Measurements from ENCODE around the gene ARHGAP26. TPM values are rescaled to one million over a fixed set of nuclear protein-coding genes. Genes with fewer than 3 reads are reported as not detected.

ARHGAP26 gene
- total and polyA plus RNA-seq, 4 donors, result 5.4 to 52.3 (median 30.4) TPM

DNA sequence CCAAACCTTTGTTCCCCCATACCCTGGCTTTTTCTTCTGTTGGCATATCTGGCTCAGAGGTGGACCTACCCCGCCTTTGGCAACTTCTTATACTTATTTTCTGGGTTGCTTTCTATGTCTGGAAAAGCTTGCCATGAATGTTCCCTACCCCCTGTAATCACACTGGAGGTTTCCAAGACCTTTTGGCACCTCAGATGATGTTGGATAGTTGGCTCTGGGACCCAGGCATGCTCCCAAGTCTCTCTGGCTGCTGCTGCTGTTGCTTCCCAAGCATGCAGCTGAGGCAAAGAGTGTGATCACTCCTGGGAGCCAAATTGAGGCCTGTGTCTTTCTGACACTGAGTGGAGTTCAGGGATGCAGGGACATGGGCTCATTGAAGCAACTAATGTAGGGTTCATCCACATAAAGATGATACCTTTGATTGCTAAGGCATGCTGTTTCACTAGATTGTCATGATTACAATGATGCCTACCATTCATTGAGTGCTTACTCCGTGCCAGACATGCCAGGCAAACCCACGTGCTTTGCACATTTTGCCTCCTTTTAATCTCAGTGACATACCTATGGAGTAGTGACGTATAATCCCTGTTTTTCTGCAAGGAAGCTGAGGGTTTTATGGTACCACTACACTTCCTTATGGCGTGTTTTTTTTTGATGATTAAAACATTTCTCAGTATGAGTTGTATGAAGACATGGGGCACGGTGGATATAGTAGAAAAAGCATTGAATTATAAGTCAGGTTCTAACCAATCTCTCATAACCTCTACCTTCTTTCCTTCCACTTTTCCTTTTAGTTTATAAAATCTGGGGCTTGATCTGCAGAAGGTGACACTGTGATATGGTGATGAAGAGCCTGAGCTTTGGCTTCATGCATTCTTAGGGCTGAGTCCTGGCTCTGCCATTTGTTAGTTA is 73.1 kb downstream of the ARHGAP26 start:
- TF ChIP-seq, protein P1, sequence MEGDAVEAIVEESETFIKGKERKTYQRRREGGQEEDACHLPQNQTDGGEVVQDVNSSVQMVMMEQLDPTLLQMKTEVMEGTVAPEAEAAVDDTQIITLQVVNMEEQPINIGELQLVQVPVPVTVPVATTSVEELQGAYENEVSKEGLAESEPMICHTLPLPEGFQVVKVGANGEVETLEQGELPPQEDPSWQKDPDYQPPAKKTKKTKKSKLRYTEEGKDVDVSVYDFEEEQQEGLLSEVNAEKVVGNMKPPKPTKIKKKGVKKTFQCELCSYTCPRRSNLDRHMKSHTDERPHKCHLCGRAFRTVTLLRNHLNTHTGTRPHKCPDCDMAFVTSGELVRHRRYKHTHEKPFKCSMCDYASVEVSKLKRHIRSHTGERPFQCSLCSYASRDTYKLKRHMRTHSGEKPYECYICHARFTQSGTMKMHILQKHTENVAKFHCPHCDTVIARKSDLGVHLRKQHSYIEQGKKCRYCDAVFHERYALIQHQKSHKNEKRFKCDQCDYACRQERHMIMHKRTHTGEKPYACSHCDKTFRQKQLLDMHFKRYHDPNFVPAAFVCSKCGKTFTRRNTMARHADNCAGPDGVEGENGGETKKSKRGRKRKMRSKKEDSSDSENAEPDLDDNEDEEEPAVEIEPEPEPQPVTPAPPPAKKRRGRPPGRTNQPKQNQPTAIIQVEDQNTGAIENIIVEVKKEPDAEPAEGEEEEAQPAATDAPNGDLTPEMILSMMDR (IDR thresholded peaks at IDR 0.05; ENCODE audit: control extremely low read depth, extremely low read depth), result no peak
- 80 to 86% methylated on average over 6 of the region's 6 CpGs for WGBS, 2 donors
- H3K27me3 ChIP-seq (ENCODE audit: control insufficient read depth in 3 of 3, insufficient read depth in 3 of 3, low read length in 2 of 3), result no peaks in the 10 kb centered on the region
- no peaks in the 10 kb centered on the region for H3K36me3 ChIP-seq (ENCODE audit: control insufficient read depth in 4 of 4, insufficient read depth in 4 of 4, low read length in 4 of 4)
- H3K9ac ChIP-seq (ENCODE audit: insufficient read depth in 1 of 2, low read length in 2 of 2), result no peak overlapping the region
- no peak for ATAC-seq (ENCODE audit: insufficient read depth, low FRiP score)
- DNase-seq, result no peak
- H3K4me1 ChIP-seq (ENCODE audit: control insufficient read depth in 5 of 5, insufficient read depth in 5 of 5, low read length in 5 of 5), result peaks cover 0 to 36% (median 11%) of the 10 kb centered on the region in 5 donors
- H3K27ac ChIP-seq (ENCODE audit: low read depth in 1 of 2, low read length in 1 of 2), result no peak overlapping the region
- H3K9me3 ChIP-seq (ENCODE audit: control insufficient read depth in 4 of 4, insufficient read depth in 3 of 4, low read length in 3 of 4), result no peaks in the 10 kb centered on the region
- H3K4me3 ChIP-seq, result no peak overlapping the region

DNA sequence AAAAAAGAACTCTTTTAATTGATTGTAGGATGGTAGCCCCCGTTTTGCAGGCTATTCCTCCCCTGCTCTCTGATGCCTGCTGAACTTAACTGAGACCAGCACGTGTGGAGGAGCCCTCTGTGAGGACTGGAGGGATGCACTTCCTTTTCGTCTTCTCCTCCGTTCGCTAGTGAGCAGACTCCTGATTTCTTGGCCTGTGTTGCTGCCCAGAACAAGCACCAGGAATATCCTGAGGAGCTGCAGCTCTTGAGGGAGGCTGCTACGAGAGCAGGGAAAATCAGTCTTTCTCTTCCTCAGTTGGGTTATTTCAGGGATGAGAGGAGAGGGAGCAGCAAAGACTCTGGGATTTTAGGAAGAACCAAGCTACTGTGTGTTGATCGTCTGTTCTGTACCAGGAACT is 74.7 kb downstream of the ARHGAP26 start:
- Histone ChIP-seq H3K9ac (ENCODE audit: insufficient read depth in 1 of 2, low read length in 2 of 2) (no peak overlapping the region), H3K27ac (ENCODE audit: low read depth in 1 of 2, low read length in 1 of 2) (peak overlapping the region; percentile 55 to 80), H3K4me1 (ENCODE audit: control insufficient read depth in 5 of 5, insufficient read depth in 5 of 5, low read length in 5 of 5) (peaks cover 0 to 32% (median 11%) of the 10 kb centered on the region in 5 donors), H3K36me3 (ENCODE audit: control insufficient read depth in 4 of 4, insufficient read depth in 4 of 4, low read length in 4 of 4) (no peaks in the 10 kb centered on the region), H3K4me3 (no peak overlapping the region), H3K27me3 (ENCODE audit: control insufficient read depth in 3 of 3, insufficient read depth in 3 of 3, low read length in 2 of 3) (no peaks in the 10 kb centered on the region), H3K9me3 (ENCODE audit: control insufficient read depth in 4 of 4, insufficient read depth in 3 of 4, low read length in 3 of 4) (no peaks in the 10 kb centered on the region)
- TF ChIP-seq, protein P1 (IDR thresholded peaks at IDR 0.05; ENCODE audit: control extremely low read depth, extremely low read depth), result no peak
- DNase-seq, result no peak
- WGBS, 2 donors, result 56 to 60% methylated on average over 7 of the region's 7 CpGs
- no peak for ATAC-seq (ENCODE audit: insufficient read depth, low FRiP score)

DNA sequence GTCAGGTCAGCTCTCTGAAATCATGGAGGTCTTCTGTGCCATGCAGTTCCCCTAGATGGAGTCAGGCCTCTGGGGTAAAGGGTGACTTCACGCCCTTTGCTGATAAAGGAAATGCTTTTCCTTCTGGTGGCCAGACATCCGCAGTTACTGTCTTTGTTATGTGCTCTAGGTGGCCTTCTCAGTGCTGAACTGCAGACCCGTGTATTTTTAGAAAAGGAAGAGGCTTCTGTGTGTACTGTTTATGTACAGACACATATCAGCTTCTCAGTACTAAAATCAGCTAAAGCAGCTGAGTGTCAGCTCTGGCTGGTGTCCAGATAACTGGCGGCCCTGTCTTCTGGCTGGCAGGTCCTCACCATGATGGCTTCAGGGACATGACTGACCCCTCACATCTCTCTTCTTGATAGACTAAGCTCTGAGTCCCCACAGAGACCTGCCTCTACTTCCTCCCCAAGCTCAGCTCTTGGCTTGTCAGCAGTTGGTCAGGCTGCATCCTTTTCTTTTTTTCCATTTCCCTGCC is 75.3 kb downstream of the ARHGAP26 start:
- no peaks in the 10 kb centered on the region for H3K9me3 ChIP-seq (ENCODE audit: control insufficient read depth in 4 of 4, insufficient read depth in 3 of 4, low read length in 3 of 4)
- 25 to 28% methylated on average over 4 of the region's 4 CpGs for WGBS, 2 donors
- no peaks in the 10 kb centered on the region for H3K27me3 ChIP-seq (ENCODE audit: control insufficient read depth in 3 of 3, insufficient read depth in 3 of 3, low read length in 2 of 3)
- peaks cover 0 to 28% (median 11%) of the 10 kb centered on the region in 5 donors for H3K4me1 ChIP-seq (ENCODE audit: control insufficient read depth in 5 of 5, insufficient read depth in 5 of 5, low read length in 5 of 5)
- peak overlapping the region; percentile 55 to 80 for H3K27ac ChIP-seq (ENCODE audit: low read depth in 1 of 2, low read length in 1 of 2)
- H3K9ac ChIP-seq (ENCODE audit: insufficient read depth in 1 of 2, low read length in 2 of 2), result no peak overlapping the region
- DNase-seq, result peak; percentile 34 to 51 (median 40)
- ATAC-seq (ENCODE audit: insufficient read depth, low FRiP score), result no peak
- H3K36me3 ChIP-seq (ENCODE audit: control insufficient read depth in 4 of 4, insufficient read depth in 4 of 4, low read length in 4 of 4), result no peaks in the 10 kb centered on the region
- TF ChIP-seq, protein P1 (IDR thresholded peaks at IDR 0.05; ENCODE audit: control extremely low read depth, extremely low read depth), result no peak
- H3K4me3 ChIP-seq, result no peak overlapping the region

All from lung (tissue), 12 donors.